Tibial nerve (tissue), 3 donors: Measurements from ENCODE around the gene POLA1.

ENCODE experiments used
- CTCF ChIP-seq, 5 experiments: fragments of 200-600 bp in 3 of 5; fragments of 450-650 bp in 2 of 5; sonication (generic) in 3 of 5; IDR thresholded peaks; one replicate each; pipeline ENCODE4 v1.5.1; 2016 to 2019; ENCODE audit warnings: antibody characterized with exemption in 5 of 5, mild to moderate bottlenecking in 3 of 5, moderate library complexity in 2 of 5
- POLR2A ChIP-seq, 2 donors: fragments of 450-650 bp; IDR thresholded peaks; one replicate each; pipeline ENCODE4 v1.6.1; 2017; ENCODE audit warnings: antibody characterized with exemption in 2 of 2, mild to moderate bottlenecking in 2 of 2, moderate library complexity in 2 of 2

- TF ChIP-seq CTCF (IDR thresholded peaks at IDR 0.05) (no peak), POLR2A (IDR thresholded peaks at IDR 0.05) (no peak)
Measured at GRCh38 chrX:24925430-24925829, 231.7 kb downstream of the POLA1 start.
